ENCODE data around the gene DOC2A. TPM values are rescaled to one million over a fixed set of nuclear protein-coding genes. Genes with fewer than 3 reads are reported as not detected.

Gene DOC2A
- total and polyA plus RNA-seq, 9 of the 15 experiments (the other 6 are each of a cell fraction or from before 2014, with no cell fraction given): 0.03 to 0.38 (median 0.28) TPM; not detected in 1

- POLR2A ChIA-PET: interaction anchor here (1.0 kb wide), 1 partner anchor 114 kb away, joined by 3 read pairs; no protein-coding TSS in a partner anchor
- WGBS (ENCODE audit: insufficient coverage, low coverage, missing lambda C conversion rate): 3% methylated on average over 6 of the region's 6 CpGs
These were observed 12.1 kb upstream of the DOC2A start, which contains the start of gene C16orf92 for GRCh38 chr16:30022887-30023286. Gene C16orf92 (plus strand): TSS chr16:30023198. CDS start chr16:30023341, 143 bp downstream.

More at GRCh38 chr16:30022887-30023286, 12.1 kb upstream of the DOC2A start, which contains the start of gene C16orf92:
- no peak for ATAC-seq
- H3K4me1 ChIP-seq (replicated peaks in 1 of 2; ENCODE audit: control insufficient read depth in 2 of 2, insufficient read depth in 2 of 2, low read length in 2 of 2): peaks cover 0 to 17% of the 10 kb centered on the region in 2 experiments; a peak in 3 of 5 replicates
- H2AFZ ChIP-seq (ENCODE audit: low read depth, low read length): no peak within 1 kb of the TSS
- H3K27me3 ChIP-seq (ENCODE audit: control insufficient read depth in 2 of 2, insufficient read depth in 2 of 2, low read length in 2 of 2): peaks cover 8 to 53% of the 10 kb centered on the region in 2 experiments
- no peaks in the 10 kb centered on the region for H3K9me3 ChIP-seq (replicated peaks; ENCODE audit: control insufficient read depth, insufficient read depth, low read depth, low read length)
- in situ Hi-C loops (cut with MboI) (loop anchor here (10.0 kb wide), 1 partner anchor 328 kb away; no protein-coding TSS in a partner anchor), intact Hi-C loops (cut with micrococcal nuclease) (loop anchor here (5.0 to 10.0 kb wide), 2 partner anchors 208 to 321 kb away; partner anchors contain the start of genes PAGR1 and PRRT2)
- H3K4me2 ChIP-seq (ENCODE audit: insufficient read depth, low read length): no peak within 1 kb of the TSS
- no peak for DNase-seq (ENCODE audit: extremely low read depth in 1 of 4, low spot score in 3 of 4)
- CTCF ChIA-PET (ENCODE audit: low intra/inter-chr PET ratio): interaction anchor here (0.5 kb wide), 1 partner anchor 208 kb away, joined by 5 read pairs; no protein-coding TSS in a partner anchor
- no peak for FAIRE-seq
- TF ChIP-seq CTBP1 (IDR thresholded peaks at IDR 0.05; ENCODE audit: borderline replicate concordance): no peak
- peak in 1 of 3 experiments; percentile 50 for TF ChIP-seq YY1 (IDR thresholded peaks at IDR 0.05; ENCODE audit: borderline replicate concordance in 1 of 3, control insufficient read depth in 1 of 3, extremely low read depth in 1 of 3, insufficient read depth in 3 of 3, insufficient read length in 1 of 3, insufficient replicate concordance in 2 of 3, low read depth in 1 of 3, low read length in 2 of 3)
- TF ChIP-seq ZNF639 (CRISPR knock-in tag; conservative IDR thresholded peaks at IDR 0.05 in 1 of 2, IDR thresholded peaks at IDR 0.05 in 1 of 2): no peak
- no peak for TF ChIP-seq NONO (IDR thresholded peaks at IDR 0.05; ENCODE audit: low read depth in 2 of 2, low read length in 1 of 2)
- H3K9me1 ChIP-seq (ENCODE audit: control insufficient read depth, insufficient read depth, low read length): no peaks in the 10 kb centered on the region
- H3K79me2 ChIP-seq (ENCODE audit: control insufficient read depth, insufficient read depth, low read length): no peaks in the 10 kb centered on the region
- peak within 1 kb of the TSS in 1 of 2 experiments; percentile 32; a peak in 1 of 4 replicates for H3K9ac ChIP-seq (ENCODE audit: insufficient read depth in 1 of 2, low read depth in 2 of 2, low read length in 2 of 2)
- 0 out of 2 replicates have a peak, but pooled peaks cover 3% of the 10 kb centered on the region for H4K20me1 ChIP-seq (replicated peaks; ENCODE audit: control insufficient read depth, insufficient read depth, low read length)
- no peaks in the 10 kb centered on the region for H3K36me3 ChIP-seq (ENCODE audit: control insufficient read depth, insufficient read depth, low read length)
- no TSS peak for BruUV-seq (replicated peaks)
- H3K27ac ChIP-seq (ENCODE audit: extremely low read depth, low read depth, low read length): no peak within 1 kb of the TSS
- no peak within 1 kb of the TSS for H3K4me3 ChIP-seq
